H9 (cell line): ENCODE results near the gene PROM1. TPM values are rescaled to one million over a fixed set of nuclear protein-coding genes. Genes with fewer than 3 reads are reported as not detected.

Experiments used
- DNase-seq: peaks from one replicate; pipeline ENCODE4 v3.0.0-alpha.2; 2017
- H2AFZ ChIP-seq: one replicate; pipeline ENCODE4 v1.6.1; 2013; ENCODE audit warnings: mild to moderate bottlenecking, low read length, control low read depth, moderate library complexity
- H2AK5ac ChIP-seq: 2 replicates; pipeline ENCODE4 v1.6.1; 2013; ENCODE audit warnings: low read length, control low read depth, mixed read lengths; ENCODE audit not compliant: insufficient read length
- H2BK120ac ChIP-seq: one replicate; pipeline ENCODE4 v1.6.1; 2013; ENCODE audit warnings: low read depth, mild to moderate bottlenecking, low read length, control low read depth, inconsistent platforms; ENCODE audit not compliant: poor library complexity, severe bottlenecking
- H2BK12ac ChIP-seq: 2 replicates; pipeline ENCODE4 v1.6.1; 2013; ENCODE audit warnings: low read length, control low read depth, mixed read lengths, low read depth; ENCODE audit not compliant: insufficient read length
- H2BK15ac ChIP-seq: 2 replicates; pipeline ENCODE4 v1.6.1; 2013; ENCODE audit warnings: low read depth, low read length, control low read depth
- H2BK20ac ChIP-seq: one replicate; pipeline ENCODE4 v1.6.1; 2013; ENCODE audit warnings: low read depth, mild to moderate bottlenecking, low read length, control low read depth, inconsistent platforms; ENCODE audit not compliant: poor library complexity, severe bottlenecking
- H2BK5ac ChIP-seq: 2 replicates; pipeline ENCODE4 v1.6.1; 2013; ENCODE audit warnings: low read length, control low read depth, mixed read lengths; ENCODE audit not compliant: insufficient read length
- H3K14ac ChIP-seq: 2 replicates; pipeline ENCODE4 v1.6.1; 2013; ENCODE audit warnings: low read length, control low read depth; ENCODE audit not compliant: insufficient read depth
- H3K18ac ChIP-seq: 2 replicates; pipeline ENCODE4 v1.6.1; 2013; ENCODE audit warnings: low read depth, mild to moderate bottlenecking, mixed read lengths, low read length, control low read depth; ENCODE audit not compliant: insufficient read length
- H3K23ac ChIP-seq: 2 replicates; pipeline ENCODE4 v1.6.1; 2013; ENCODE audit warnings: low read length, control low read depth, mixed read lengths, low read depth; ENCODE audit not compliant: insufficient read length
- H3K23me2 ChIP-seq: 2 replicates; pipeline ENCODE4 v1.6.1; 2013; ENCODE audit warnings: low read depth, mild to moderate bottlenecking, mixed read lengths, low read length, control low read depth; ENCODE audit not compliant: insufficient read length, poor library complexity, severe bottlenecking
- H3K27ac ChIP-seq: 2 replicates; pipeline ENCODE4 v1.5.1; 2013; ENCODE audit warnings: low read length, control low read depth, mixed read lengths, low read depth; ENCODE audit not compliant: insufficient read length
- H3K27me3 ChIP-seq: 2 replicates; pipeline ENCODE4 v1.6.1; 2013; ENCODE audit warnings: low read length, control low read depth, inconsistent platforms; ENCODE audit not compliant: insufficient read depth
- H3K4ac ChIP-seq: 2 replicates; pipeline ENCODE4 v1.6.1; 2013; ENCODE audit warnings: low read depth, mild to moderate bottlenecking, control low read depth, inconsistent platforms, low read length, moderate library complexity
- H3K4me1 ChIP-seq: 2 replicates; pipeline ENCODE4 v1.6.1; 2013; ENCODE audit warnings: low read length, control low read depth, inconsistent platforms; ENCODE audit not compliant: insufficient read depth
- H3K4me2 ChIP-seq: 2 replicates; pipeline ENCODE4 v1.6.1; 2013; ENCODE audit warnings: low read length, control low read depth, mixed read lengths; ENCODE audit not compliant: insufficient read length, insufficient read depth
- H3K56ac ChIP-seq: 2 replicates; pipeline ENCODE4 v1.6.1; 2013; ENCODE audit warnings: low read depth, mild to moderate bottlenecking, mixed read lengths, low read length, control low read depth; ENCODE audit not compliant: insufficient read length
- H3K79me1 ChIP-seq: 2 replicates; pipeline ENCODE4 v1.6.1; 2013; ENCODE audit warnings: low read depth, mild to moderate bottlenecking, moderate library complexity, low read length, control low read depth, inconsistent platforms; ENCODE audit not compliant: insufficient read depth, poor library complexity, severe bottlenecking
- H3K79me2 ChIP-seq: 2 replicates; pipeline ENCODE4 v1.6.1; 2013; ENCODE audit warnings: low read length, control low read depth, inconsistent platforms; ENCODE audit not compliant: insufficient read depth
- H3K9ac ChIP-seq: 2 replicates; pipeline ENCODE4 v1.6.1; 2013; ENCODE audit warnings: low read length, control low read depth, mixed read lengths; ENCODE audit not compliant: insufficient read length; ENCODE audit errors: extremely low read depth
- H3K9me3 ChIP-seq: one replicate; pipeline ENCODE4 v1.6.1; 2013; ENCODE audit warnings: low read depth, low read length, inconsistent platforms; ENCODE audit not compliant: control insufficient read depth
- H3T11ph ChIP-seq: one replicate; pipeline ENCODE4 v1.6.1; 2013; ENCODE audit warnings: mild to moderate bottlenecking, low read length, control low read depth, inconsistent platforms
- H4K20me1 ChIP-seq: one replicate; pipeline ENCODE4 v1.6.1; 2013; ENCODE audit not compliant: control insufficient read depth, insufficient read length, insufficient read depth
- H4K5ac ChIP-seq: 2 replicates; pipeline ENCODE4 v1.6.1; 2013; ENCODE audit warnings: low read depth, mild to moderate bottlenecking, mixed read lengths, low read length, control low read depth; ENCODE audit not compliant: insufficient read length
- H4K8ac ChIP-seq: replicated peaks from 2 replicates; pipeline ENCODE4 v1.6.1; 2013; ENCODE audit warnings: low read length, control low read depth, mixed read lengths, low read depth; ENCODE audit not compliant: insufficient read length
- H4K91ac ChIP-seq: 2 replicates; pipeline ENCODE4 v1.6.1; 2013; ENCODE audit warnings: low read depth, mild to moderate bottlenecking, moderate library complexity, mixed read lengths, low read length, control low read depth; ENCODE audit not compliant: insufficient read length
- H3K27ac Mint-ChIP-seq, 3 experiments: 2 replicates in 2 of 3; 3 replicates in 1 of 3; pipeline ENCODE4 v1.8.0; 2020 to 2021; ENCODE audit warnings: mixed read lengths in 3 of 3, mild to moderate bottlenecking in 1 of 3, moderate library complexity in 1 of 3
- H3K27me3 Mint-ChIP-seq: 2 replicates; pipeline ENCODE4 v1.8.0; 2021; ENCODE audit warnings: low read depth, mild to moderate bottlenecking, moderate library complexity, mixed read lengths
- H3K36me3 Mint-ChIP-seq, 3 experiments: 2 replicates in 2 of 3; 3 replicates in 1 of 3; pipeline ENCODE4 v1.8.0; 2020 to 2021; ENCODE audit warnings: low read depth in 3 of 3, mixed read lengths in 3 of 3; ENCODE audit not compliant: insufficient read depth in 1 of 3
- H3K4me1 Mint-ChIP-seq, 2 experiments: 2 replicates each; pipeline ENCODE4 v1.8.0; 2020; ENCODE audit warnings: mixed read lengths in 2 of 2
- H3K4me3 Mint-ChIP-seq, 2 experiments: 2 replicates in 1 of 2; 3 replicates in 1 of 2; pipeline ENCODE4 v1.8.0; 2020 to 2021; ENCODE audit warnings: mild to moderate bottlenecking in 2 of 2, mixed read lengths in 2 of 2, moderate library complexity in 1 of 2
- H3K9me3 Mint-ChIP-seq, 2 experiments: 2 replicates in 1 of 2; 3 replicates in 1 of 2; pipeline ENCODE4 v1.8.0; 2020; ENCODE audit warnings: mild to moderate bottlenecking in 2 of 2, mixed read lengths in 2 of 2, moderate library complexity in 1 of 2
- WGBS: extraction: QIAGEN DNeasy Blood & Tissue Kit; methylation state at CpG from one replicate; pipeline ENCODE4 v1.1.7; 2013; ENCODE audit warnings: missing lambda C conversion rate, low lambda C conversion rate, mixed read lengths; ENCODE audit not compliant: insufficient read length; ENCODE audit errors: extremely low coverage; 5-methylcytosine and 5-hydroxymethylcytosine counted together
- total RNA-seq: library from RNA; stranded (reverse); gene quantifications from 2 replicates; pipeline ENCODE4 v1.2.1, GENCODE V29; 2021
- TF ChIP-seq, protein P1 (sequence below): fragments of 200-600 bp; sonication (generic); conservative IDR thresholded peaks from 3 replicates; pipeline ENCODE4 v1.8.0; 2021; ENCODE audit warnings: antibody characterized with exemption, mild to moderate bottlenecking

Gene PROM1
- total RNA-seq, 1 experiment from 2014 or later, result 98.3 TPM

DNA sequence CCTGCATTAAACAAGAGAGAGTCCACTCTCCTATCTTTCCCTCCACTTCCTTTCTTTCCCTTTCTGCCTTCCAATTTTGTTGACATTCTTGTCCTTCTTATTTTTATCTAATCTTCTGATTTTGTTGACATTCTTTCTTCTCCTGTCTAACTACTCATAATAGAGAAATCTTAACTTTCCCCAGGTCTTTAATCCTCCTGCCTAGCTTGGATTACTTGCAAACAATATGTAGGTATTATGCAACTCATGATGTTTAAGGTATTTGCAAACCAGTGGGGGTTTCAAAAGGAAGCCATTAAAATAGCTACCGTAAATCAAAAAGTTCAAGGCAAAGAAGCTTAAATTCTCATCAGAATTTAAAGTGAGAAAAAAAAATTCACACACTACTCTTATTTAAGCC is 53.9 kb downstream of the PROM1 start:
- peak overlapping the region in 1 of 2 experiments; percentile 18; a peak in 1 of 5 replicates for H3K4me3 Mint-ChIP-seq
- Histone ChIP-seq H3K9me3 (no peaks in the 10 kb centered on the region), H3K79me2 (no peaks in the 10 kb centered on the region), H3K4me1 (peaks cover 11% of the 10 kb centered on the region; the same call in 1 of the 2 replicates), H3K18ac (no peak overlapping the region), H4K20me1 (peaks cover 2% of the 10 kb centered on the region), H3K79me1 (no peaks in the 10 kb centered on the region), H3K14ac (no peak overlapping the region), H2AK5ac (no peak overlapping the region), H2BK12ac (no peak overlapping the region), H3K23me2 (no peaks in the 10 kb centered on the region), H4K5ac (no peak overlapping the region), H2BK20ac (no peak overlapping the region), H3K27me3 (no peaks in the 10 kb centered on the region), H3K9ac (no peak overlapping the region), H3K4ac (no peak overlapping the region), H3K23ac (no peak overlapping the region), H2AFZ (no peak overlapping the region), H2BK120ac (no peak overlapping the region), H4K91ac (no peak overlapping the region), H2BK15ac (no peak overlapping the region), H2BK5ac (no peak overlapping the region), H4K8ac (no peak overlapping the region), H3K4me2 (no peak overlapping the region), H3K27ac (no peak overlapping the region), H3T11ph (no peak overlapping the region), H3K56ac (no peak overlapping the region)
- H3K27ac Mint-ChIP-seq, result peak overlapping the region; percentile 78 to 86 (median 80); a peak in 5 of 7 replicates
- TF ChIP-seq, protein P1, sequence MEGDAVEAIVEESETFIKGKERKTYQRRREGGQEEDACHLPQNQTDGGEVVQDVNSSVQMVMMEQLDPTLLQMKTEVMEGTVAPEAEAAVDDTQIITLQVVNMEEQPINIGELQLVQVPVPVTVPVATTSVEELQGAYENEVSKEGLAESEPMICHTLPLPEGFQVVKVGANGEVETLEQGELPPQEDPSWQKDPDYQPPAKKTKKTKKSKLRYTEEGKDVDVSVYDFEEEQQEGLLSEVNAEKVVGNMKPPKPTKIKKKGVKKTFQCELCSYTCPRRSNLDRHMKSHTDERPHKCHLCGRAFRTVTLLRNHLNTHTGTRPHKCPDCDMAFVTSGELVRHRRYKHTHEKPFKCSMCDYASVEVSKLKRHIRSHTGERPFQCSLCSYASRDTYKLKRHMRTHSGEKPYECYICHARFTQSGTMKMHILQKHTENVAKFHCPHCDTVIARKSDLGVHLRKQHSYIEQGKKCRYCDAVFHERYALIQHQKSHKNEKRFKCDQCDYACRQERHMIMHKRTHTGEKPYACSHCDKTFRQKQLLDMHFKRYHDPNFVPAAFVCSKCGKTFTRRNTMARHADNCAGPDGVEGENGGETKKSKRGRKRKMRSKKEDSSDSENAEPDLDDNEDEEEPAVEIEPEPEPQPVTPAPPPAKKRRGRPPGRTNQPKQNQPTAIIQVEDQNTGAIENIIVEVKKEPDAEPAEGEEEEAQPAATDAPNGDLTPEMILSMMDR, result no peak
- no peak for DNase-seq
- H3K9me3 Mint-ChIP-seq, result no peaks in the 10 kb centered on the region
- peaks cover 25 to 33% of the 10 kb centered on the region in 2 experiments for H3K4me1 Mint-ChIP-seq
- no CpG with 5 or more reads among the region's 1 CpG for WGBS
- H3K36me3 Mint-ChIP-seq, result peaks cover 0 to 6% (median 0%) of the 10 kb centered on the region in 3 experiments; a peak in 2 of 7 replicates
- H3K27me3 Mint-ChIP-seq, result no peaks in the 10 kb centered on the region
